ENCODE data around the gene SOWAHA.

Gene SOWAHA

DNA sequence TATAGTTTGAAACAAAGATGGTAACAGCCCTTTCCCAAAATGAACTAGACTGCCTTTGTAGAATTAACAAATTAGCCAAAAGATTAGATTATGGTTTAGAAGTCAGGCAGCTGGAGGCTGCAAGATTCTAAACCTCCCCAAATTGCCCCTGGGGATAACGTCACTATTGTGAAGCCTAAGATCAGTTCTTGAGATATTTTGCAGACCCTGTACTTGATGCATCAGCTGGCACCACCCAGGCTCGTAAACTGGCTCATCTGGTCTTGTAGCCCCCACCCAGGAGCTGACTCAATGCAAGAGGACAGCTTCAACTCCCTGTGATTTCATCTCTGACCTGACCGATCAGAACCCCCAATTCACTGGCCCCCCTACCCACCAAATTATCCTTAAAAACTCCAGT, 4.2 kb upstream of the SOWAHA start:
- no peak for DNase-seq

DNA sequence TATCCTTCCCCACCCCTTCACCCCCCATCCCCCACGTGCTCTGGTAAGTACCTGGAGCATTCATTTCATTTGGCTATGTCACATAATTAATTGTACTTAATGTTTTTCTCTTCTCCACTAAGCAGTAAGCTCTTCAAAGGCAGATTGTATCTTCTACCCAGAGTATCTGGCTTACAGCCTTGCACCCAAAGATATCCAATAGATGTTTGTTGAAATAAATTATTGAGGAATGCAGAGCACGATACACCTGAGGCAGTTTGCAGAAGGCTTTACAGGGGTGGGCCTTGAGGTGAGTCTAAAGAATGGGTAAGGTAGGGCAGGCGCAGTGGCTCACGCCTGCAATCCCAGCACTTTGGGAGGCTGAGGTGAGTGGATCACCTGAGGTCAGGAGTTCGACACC, 2.5 kb upstream of the SOWAHA start:
- no peak for DNase-seq

DNA sequence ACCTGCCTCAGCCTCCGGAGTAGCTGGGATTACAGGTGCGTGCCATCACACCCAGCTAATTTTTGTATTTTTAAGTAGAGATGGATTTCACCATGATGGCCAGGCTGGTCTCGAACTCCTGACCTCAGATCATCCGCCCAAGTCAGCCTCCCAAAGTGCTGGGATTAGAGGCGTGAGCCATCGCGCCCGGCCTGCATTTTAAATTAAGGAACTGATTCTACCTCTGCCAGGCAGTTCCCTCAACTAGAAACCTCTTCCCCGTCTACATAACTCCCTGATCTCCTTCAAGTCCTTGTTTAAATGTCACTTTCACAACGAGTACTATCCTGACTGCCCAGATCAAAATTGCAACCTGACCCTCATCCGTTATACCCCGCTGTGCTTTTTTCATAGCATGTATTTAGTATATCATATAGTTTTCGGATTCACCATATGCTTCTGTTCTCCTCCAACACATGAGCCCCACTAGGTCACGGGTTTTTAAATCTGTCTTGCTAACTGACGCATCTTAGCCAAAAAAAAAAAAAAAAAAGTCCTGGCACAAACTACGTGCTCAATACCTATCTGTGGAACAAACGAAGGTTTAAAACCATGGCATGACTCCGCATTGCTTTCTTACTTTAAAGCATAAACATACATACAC, 858 bp upstream of the SOWAHA start:
- DNase-seq, result no peak

DNA sequence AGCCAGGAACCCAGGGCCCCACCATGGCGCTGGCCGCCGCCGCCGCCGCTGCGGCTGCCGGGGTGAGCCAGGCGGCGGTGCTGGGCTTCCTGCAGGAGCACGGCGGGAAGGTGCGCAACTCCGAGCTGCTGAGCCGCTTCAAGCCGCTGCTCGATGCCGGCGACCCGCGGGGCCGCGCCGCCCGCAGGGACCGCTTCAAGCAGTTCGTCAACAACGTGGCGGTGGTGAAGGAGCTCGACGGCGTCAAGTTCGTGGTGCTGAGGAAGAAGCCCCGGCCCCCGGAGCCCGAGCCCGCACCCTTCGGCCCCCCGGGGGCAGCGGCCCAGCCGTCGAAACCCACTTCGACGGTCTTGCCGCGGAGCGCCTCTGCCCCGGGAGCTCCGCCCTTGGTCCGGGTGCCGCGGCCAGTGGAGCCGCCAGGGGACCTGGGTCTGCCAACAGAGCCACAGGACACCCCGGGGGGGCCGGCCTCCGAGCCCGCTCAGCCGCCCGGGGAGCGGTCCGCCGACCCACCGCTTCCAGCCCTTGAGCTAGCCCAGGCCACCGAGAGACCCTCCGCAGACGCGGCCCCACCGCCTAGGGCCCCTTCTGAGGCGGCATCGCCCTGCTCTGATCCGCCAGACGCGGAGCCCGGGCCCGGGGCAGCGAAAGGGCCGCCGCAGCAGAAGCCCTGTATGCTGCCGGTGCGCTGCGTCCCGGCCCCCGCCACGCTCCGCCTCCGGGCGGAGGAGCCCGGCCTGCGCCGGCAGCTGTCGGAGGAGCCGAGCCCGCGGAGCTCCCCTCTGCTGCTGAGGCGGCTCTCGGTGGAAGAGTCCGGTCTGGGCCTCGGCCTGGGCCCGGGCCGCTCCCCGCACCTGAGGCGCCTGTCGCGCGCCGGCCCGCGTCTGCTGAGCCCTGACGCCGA, 749 bp downstream of the SOWAHA start:
- DNase-seq, result peak in 1 of 5 donors; percentile 20

DNA sequence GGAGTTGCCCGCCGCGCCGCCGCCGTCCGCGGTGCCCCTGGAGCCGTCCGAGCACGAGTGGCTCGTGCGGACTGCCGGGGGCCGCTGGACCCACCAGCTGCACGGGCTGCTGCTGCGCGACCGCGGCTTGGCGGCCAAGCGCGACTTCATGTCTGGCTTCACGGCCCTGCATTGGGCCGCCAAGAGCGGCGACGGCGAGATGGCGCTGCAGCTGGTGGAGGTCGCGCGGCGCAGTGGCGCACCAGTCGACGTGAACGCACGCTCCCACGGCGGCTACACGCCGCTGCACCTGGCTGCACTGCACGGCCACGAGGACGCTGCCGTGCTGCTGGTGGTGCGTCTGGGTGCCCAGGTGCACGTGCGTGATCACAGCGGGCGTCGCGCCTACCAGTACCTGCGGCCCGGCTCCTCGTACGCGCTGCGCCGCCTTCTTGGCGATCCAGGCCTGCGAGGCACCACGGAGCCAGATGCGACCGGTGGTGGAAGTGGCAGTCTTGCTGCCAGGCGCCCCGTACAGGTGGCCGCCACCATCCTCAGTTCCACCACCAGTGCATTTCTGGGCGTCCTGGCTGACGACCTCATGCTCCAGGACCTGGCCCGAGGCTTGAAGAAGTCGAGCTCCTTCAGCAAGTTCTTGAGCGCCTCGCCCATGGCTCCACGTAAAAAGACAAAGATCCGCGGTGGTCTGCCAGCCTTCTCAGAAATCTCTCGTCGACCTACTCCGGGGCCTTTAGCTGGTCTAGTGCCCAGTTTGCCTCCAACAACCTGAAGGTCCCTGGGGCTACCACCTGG, 1.6 kb downstream of the SOWAHA start:
- no peak for DNase-seq

DNA sequence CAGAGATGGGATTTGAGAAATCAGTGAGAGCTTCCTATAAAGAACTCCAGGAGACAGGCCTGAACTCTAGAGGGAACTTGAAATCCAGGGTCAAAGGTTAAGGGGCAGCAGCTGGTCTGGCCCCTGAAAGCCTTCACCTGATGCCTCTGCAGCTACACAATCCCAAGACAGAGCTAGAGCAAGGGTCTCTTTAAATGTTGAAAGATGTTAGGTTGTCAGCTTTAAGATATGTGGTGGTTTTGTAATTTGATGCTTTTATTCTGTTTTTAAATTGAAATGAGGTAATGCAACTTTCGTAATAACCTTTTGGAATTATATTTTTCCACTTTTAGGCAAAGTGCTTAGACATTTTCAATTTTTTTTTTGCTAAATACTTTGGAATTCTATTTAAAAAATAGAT, 2.4 kb downstream of the SOWAHA start:
- no peak for DNase-seq

DNA sequence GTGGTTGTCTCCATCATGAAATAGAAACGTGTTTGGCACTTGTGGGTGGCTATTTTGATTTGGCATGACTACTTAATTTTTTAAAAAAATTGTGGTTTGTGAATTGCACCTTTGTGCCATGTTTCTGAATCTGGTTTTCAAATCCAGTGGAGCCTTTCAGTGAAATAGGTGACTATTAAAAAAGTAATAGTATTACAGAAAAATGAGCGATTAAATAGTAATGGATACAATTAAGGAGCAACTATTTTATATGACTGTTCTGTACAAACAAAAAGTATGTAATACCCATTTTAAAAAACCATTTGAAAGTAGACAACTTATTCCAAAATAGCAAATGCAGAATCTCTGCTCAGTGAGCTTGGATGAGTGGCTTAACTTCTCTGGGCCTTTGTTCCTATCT, 3.0 kb downstream of the SOWAHA start:
- DNase-seq, result no peak

DNA sequence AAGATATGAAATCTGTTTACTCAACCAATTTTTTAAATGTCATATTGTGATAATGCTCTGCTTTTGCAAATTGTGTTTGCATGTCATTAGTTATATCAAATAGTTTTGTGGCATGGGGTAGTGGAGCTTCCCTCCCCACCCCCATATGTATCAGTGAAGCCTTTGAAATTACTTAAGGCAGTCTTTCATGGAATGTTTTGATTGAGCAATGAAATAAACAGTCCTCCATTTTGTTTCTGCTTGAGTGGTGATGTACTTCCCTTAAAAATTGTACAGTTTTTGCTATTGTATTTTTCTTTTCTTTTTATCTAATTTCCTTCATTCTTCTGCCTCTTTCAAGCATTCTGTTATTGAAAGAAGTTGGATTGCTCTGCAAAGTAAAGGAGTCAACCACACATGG, 3.5 kb downstream of the SOWAHA start:
- no peak for DNase-seq

DNA sequence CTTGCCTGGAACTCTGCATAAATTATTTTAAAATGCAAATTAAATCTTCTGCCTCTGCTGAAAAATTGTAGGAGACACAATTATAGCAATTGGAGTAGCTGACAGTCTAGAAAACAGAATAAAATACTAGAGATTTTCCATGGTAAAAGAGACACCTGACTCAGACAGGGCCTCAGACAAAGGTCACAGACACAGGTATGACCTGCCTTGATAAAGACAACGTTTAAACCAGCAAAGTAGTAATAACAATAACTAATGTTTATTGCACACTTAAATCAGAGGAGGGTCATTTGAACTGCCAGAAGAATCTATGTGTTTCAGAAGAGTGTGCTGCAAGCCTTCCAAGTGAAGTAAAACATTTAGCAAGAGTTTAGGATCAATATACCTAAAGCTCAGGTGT, 3.9 kb downstream of the SOWAHA start:
- no peak for DNase-seq

DNA sequence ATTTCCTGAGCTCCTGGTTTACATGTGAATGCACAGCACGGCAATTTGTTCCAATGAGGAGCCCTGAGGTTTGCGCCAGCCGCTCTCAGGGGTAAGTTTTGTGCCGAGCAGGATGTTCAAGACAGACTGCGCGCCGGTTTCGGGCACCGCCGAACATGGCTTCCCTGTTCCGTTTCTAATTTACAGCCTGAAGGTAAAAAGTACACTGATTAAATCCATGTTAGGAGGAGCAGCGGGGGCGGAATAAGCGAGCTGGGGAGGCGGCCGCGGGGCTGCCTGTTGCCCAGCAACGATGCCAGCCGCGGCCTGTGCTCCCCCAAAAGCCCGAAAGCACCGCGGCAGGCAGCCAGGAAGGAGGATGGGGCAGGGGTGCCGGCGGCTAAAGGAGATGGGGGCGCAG, 6.4 kb downstream of the SOWAHA start:
- no peak for DNase-seq

DNA sequence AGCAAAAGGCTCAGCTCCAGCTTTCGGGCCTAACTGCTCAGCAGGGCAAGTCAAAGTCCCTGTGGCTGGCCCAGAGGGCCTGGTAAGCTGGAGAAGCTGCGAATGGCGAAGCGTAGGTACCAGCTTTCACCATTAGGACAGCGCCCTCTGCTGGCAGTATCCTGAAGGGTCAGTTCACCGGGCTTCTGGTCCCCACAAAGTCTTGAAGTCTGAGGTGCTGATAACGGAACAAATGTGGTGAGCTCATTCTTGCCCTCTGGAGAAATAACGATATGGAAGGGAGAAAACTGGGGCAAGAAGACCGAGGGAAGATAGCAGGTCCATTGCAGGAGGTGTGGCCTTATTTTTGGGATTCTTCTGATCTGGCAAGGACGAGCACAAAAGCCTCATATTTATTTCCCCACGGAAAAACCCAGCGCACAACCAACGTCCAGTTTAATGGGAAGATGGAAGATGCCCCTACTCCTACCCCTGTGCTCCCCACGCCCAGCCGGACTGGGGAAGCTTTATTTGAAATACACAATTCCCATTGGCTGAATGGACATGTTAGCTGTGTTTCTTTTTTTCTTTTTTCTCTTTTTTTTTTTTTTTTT, 7.2 kb downstream of the SOWAHA start:
- DNase-seq, result peak; percentile 61 to 87 (median 82)

DNA sequence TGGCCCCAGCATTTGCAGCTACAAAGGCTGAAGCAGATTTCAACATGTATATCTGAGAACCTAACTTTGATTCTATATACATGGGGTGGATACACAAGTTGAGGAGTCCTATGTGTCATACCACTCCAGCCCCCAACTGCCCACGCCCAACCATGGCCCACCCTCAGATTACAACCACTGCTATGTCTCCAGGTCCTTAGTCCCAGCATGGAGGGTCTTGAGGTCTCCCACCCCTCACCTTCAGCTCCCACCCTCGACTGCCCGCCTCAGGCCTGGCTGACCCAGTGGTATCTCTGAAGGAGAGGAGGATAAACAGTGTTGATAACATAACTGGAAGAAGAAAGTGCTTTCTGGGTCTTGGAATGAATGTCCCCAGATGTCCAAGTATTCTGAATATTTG, 8.2 kb downstream of the SOWAHA start:
- DNase-seq, result no peak

DNA sequence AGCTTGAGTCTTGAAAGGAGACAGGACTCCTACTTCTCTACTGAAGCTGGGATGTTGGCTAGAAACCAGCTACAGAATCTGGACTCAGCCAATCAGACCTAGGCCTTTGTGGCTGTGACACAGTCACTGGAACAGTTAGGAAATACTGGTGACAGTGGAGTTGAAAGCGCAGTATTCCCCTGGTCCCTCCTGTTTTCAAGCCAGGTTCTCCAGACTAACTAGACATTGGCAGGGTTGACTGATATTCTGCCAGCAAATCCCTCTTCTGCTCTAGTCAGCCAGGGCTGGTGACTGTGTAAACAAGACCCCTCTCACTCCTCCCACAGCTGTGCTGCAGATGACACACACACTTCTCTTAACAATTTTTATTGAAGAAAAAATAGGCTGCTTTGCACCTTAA, 8.7 kb downstream of the SOWAHA start:
- no peak for DNase-seq

DNA sequence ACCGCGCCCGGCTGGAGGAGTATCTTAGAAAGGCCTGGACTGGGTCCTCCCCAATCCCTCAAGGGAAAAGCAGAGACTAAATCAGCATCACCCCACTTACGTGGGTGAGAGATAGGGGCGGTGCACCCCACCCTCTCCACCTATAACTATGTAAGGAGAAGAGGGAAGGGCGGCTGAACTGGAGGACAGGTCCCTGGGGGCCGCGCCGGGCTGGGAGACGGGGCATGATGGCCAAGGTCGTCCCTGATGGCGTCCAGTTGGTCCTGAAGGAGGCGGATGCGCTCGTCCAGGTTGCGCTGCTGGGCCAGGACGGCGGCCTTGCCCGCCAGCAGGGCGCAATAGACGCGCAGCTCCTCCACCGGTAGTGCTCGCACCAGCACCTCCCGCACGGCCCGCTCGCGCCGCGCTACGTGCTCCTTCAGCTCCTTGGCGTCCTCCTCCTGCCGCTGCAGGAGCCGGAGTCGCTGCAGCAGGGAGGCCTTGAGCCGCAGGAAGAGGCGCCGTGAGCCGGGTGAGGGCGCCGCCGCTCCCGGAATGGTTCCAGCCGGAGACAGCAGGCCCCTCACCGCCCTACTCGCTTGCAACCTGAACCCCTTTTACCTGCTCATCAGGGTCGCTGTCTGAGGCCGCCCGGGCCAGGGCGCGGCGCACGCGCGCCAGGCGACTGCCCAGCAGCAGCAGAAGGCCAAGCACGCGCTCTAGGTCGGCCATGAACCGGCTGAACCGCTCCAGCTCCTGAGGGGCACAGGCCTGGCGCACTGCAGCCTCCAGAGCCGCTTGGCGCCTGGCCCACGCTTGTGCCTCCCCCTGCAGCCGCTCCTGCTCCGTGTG, 9.8 kb downstream of the SOWAHA start:
- peak in 1 of 5 donors; percentile 28 for DNase-seq

DNA sequence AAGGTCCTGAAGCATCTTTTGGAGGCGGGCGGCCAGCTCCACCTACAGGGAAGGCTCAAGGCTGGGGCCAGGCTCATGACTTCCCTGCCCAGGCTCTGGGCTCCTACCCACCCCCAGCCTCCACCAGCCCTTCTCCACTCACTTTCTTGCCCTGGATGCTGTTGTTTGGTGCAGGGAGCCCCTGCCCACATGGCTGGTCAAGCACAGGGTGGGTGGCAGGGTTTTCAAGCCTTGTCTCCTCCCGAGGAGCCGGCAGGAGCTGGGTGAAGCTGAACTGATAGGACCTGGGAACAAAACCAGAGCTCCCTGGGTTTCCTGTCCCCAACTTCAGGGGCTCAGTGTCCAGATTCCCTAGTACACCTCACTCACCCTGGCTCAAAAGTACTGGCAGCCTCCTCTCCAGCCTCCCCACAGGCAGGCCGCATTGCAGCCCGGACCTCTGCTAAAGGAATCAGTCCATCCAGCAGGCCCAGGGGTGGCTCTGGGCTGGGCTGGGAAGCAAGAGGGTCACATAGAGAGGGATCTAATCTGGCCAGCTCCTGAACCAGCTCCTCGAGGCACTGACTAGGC, 10.5 kb downstream of the SOWAHA start:
- no peak for DNase-seq

DNA sequence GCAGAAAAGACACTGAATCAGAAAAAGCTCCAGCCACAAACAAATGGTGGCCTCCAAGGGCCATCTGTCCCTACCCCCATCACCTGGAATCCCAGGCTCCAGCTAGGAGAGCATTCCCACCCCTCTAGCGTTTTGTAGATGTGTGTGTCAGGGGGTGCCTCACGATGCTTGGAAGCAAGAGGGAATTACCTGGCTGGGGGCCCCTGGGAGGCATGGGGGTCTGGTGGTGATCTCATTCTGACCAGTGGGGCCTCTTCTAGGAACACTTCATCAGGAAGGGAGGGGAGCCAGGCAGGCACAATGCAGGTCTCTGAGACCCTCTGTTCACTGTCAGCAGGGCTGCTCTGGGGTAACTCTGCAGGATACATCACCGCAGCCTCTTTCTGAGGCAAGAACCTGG, 11.3 kb downstream of the SOWAHA start:
- no peak for DNase-seq

DNA sequence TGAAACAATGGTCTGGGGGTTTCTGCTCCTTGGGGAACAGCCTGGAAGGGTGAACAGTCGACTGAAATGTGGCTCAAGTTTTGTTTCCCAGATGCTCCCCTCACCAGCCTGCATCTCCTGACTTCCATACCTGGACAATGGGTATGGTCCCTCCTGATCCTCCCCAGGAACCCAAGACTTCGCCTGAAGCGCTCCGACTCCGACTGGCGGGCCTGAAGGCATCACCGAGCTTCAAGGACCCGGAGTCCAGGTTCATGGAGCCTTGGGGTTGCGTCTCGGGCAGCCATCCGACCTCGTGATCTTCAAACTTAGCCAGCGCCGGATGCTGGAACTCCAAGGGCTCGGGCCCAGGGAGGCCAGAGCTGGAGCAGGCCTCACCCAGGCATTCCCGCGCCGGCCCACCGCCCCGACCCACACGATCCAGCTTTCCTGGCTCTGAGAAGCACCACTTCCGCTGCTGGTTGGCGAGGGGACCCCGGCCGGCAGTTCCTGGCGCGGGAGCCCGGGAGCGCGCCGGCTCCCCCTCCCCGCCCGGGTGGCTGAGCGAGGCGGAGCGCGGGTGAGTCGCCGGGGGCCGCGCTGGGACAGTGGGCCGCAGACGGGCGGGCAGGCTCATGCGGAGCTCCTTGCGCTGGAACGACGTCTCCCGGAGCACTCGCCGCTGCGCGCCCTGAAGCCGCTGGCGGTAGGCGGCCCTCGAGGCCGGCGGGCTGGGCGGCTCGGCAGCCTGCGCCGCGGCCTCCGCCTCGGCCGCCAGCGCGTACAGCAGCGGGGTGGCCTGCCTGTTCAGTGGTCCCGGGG, 12.1 kb downstream of the SOWAHA start:
- DNase-seq, result no peak

DNA sequence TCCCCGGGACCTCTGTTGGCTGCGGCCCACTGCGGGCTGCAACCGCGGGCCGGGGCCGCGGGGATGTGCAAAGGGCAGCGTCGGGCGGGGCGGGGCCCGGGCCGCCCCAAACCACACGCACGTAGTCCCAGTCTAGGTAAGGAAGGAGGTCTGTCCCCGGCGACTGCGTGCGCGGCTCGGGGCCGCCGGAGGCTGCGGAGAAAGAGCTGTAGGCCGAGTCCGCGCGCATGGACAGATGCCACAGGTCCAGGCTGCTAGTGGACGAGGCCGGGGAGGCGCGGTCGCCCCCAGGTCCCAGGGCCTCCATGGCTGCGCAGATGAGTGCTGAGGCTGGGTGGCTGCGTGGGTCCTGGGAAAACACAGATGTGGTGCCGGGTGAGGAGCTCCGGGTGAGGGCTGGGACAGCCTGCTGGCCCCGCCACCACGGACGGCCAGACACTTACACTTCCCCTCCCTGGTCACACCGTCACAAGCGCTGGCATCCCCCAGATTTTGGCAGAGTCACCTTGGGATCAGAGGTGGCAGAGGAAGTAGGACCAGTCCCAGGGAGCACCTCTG, 12.8 kb downstream of the SOWAHA start:
- no peak for DNase-seq

DNA sequence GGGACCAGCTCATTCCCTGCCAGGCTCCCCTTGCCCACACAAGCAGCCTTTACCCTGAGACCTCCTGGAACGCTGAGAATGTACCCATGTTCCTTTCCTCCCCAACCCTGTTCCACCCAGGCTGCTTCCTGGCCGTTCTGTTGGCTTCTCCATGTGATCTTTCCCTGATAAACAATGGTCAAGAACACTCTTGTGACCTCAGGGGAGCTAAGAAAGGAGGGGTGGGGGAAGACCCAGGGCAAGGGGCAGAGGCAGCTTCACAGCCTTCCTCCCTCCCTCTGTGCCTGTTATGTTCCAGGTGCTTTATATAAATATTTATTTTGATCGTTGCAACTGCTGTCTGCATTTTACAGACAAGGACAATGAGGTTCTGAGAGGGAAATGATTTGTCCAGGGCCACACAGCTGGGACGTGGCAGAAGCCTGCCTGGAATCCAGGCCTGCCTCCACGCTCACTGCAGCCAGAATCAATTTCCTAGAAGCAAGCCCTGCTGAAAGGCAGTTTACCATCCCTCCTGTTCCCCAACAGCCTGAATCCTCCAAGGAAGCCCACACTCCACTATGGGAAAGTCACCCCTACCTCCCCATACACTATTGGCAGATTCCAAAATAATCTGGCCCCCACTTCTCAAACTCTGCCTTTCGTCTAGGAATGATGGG, 13.5 kb downstream of the SOWAHA start:
- no peak for DNase-seq
